ENCODE results near the gene ABCC5. TPM values are rescaled to one million over a fixed set of nuclear protein-coding genes. Genes with fewer than 3 reads are reported as not detected.

ABCC5 gene
- total and polyA plus RNA-seq, 2 of the 8 experiments (the other 6 are each of a cell fraction or from before 2014, with no cell fraction given) = 25.3 to 40.8 TPM

DNA sequence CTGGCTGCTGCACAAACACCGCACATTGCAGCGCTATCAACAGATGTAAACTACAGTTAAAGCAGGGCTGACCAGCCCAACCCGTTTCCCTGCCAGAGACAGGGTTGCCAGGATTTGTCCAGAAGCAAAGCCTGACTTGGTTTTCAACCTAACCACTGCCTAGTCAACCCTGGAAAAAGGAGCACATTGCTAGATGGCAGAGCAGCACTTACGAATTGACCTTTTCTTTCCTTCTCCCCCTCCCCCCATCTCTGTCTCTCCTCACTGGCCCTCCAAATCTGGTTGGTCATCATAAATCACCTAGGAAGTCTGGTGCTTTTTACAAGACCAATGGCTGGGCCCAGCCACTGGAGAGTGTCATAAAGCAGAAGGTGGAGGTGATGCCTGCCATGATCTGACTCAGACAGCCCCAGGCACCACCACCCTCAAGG, 51.3 kb downstream of the ABCC5 start:
- Histone ChIP-seq H3K36me3 (ENCODE audit: control insufficient read depth in 2 of 4, insufficient read depth in 4 of 4, low read length in 3 of 4) (peaks cover 2 to 34% (median 7%) of the 10 kb centered on the region in 4 experiments; a peak in 5 of 8 replicates), H3K4ac (replicated peaks; ENCODE audit: insufficient read length, low read depth, low read length) (no peak overlapping the region), H3K27ac (ENCODE audit: low read depth, low read length) (no peak overlapping the region), H2BK15ac (ENCODE audit: low read length) (no peak overlapping the region), H2BK20ac (ENCODE audit: low read length) (no peak overlapping the region), H4K20me1 (replicated peaks in 1 of 2; ENCODE audit: control insufficient read depth in 1 of 2, insufficient read depth in 2 of 2, low read length in 2 of 2) (peaks cover 0 to 2% of the 10 kb centered on the region in 2 experiments), H3K79me1 (ENCODE audit: low read depth, low read length) (no peaks in the 10 kb centered on the region; the same call in 1 of the 2 replicates), H4K8ac (ENCODE audit: extremely low read depth, insufficient read depth, low read length) (no peak overlapping the region), H2AK5ac (ENCODE audit: low read depth, low read length) (no peak overlapping the region), H2BK12ac (ENCODE audit: low read depth, low read length) (no peak overlapping the region), H3K23ac (ENCODE audit: insufficient read length) (no peak overlapping the region), H3K4me1 (replicated peaks in 1 of 4; ENCODE audit: control insufficient read depth in 3 of 4, insufficient read depth in 4 of 4, low read length in 3 of 4) (no peaks in the 10 kb centered on the region), H3K9me3 (ENCODE audit: insufficient read depth in 2 of 2, low read depth in 1 of 2, low read length in 1 of 2) (no peaks in the 10 kb centered on the region), H3K23me2 (ENCODE audit: low read depth, low read length) (no peaks in the 10 kb centered on the region), H3K27me3 (replicated peaks in 1 of 4; ENCODE audit: control insufficient read depth in 3 of 4, extremely low read depth in 1 of 4, insufficient read depth in 3 of 4, low read length in 3 of 4) (no peaks in the 10 kb centered on the region), H3K9ac (replicated peaks in 1 of 4; ENCODE audit: extremely low read depth in 1 of 4, low read depth in 3 of 4, low read length in 3 of 4) (no peak overlapping the region; a peak in 1 of 7 replicates), H4K5ac (ENCODE audit: insufficient read length, low read depth, low read length) (no peak overlapping the region), H2AFZ (ENCODE audit: low read length) (no peak overlapping the region), H3K79me2 (ENCODE audit: control insufficient read depth in 1 of 2, insufficient read depth in 2 of 2, low read length in 2 of 2) (no peaks in the 10 kb centered on the region), H3K56ac (replicated peaks; ENCODE audit: insufficient read length, low read depth, low read length) (no peak overlapping the region), H4K91ac (replicated peaks; ENCODE audit: insufficient read length, low read length) (no peak overlapping the region), H3K14ac (ENCODE audit: insufficient read length) (no peak overlapping the region), H3K18ac (ENCODE audit: extremely low read depth, low read length) (no peak overlapping the region), H3K4me2 (ENCODE audit: insufficient read depth in 1 of 2, low read depth in 2 of 2, low read length in 2 of 2) (no peak overlapping the region), H2BK5ac (ENCODE audit: low read depth, low read length) (no peak overlapping the region), H2BK120ac (replicated peaks; ENCODE audit: low read depth, low read length) (no peak overlapping the region), H3K4me3 (ENCODE audit: extremely low read depth in 1 of 4, insufficient read depth in 2 of 4, low read depth in 3 of 4, low read length in 4 of 4) (no peak overlapping the region)
- FAIRE-seq (no peak), DNase-seq (ENCODE audit: low read depth in 1 of 2, low spot score in 2 of 2) (no peak)
- CTCF ChIA-PET (ENCODE audit: partially characterized antibody) = no interaction called here
- POLR2A ChIA-PET (ENCODE audit: partially characterized antibody) = interaction anchor here (0.6 to 0.7 kb wide), 2 partner anchors 40 to 139 kb away, joined by 3 read pairs; no protein-coding TSS in a partner anchor
- 96% methylated on average over 4 of the region's 4 CpGs; no CpG with 5 or more reads in 1 of the 2 experiments for WGBS, 2 experiments (ENCODE audit: extremely low coverage in 1 of 2, insufficient coverage in 1 of 2, insufficient read length in 1 of 2, insufficient replicate concordance in 2 of 2, low coverage in 1 of 2, low lambda C conversion rate in 2 of 2, missing lambda C conversion rate in 1 of 2)
- TF ChIP-seq, protein P1, sequence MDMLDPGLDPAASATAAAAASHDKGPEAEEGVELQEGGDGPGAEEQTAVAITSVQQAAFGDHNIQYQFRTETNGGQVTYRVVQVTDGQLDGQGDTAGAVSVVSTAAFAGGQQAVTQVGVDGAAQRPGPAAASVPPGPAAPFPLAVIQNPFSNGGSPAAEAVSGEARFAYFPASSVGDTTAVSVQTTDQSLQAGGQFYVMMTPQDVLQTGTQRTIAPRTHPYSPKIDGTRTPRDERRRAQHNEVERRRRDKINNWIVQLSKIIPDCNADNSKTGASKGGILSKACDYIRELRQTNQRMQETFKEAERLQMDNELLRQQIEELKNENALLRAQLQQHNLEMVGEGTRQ (IDR thresholded peaks at IDR 0.05; ENCODE audit: low read length) = no peak
- TF ChIP-seq, protein P2, sequence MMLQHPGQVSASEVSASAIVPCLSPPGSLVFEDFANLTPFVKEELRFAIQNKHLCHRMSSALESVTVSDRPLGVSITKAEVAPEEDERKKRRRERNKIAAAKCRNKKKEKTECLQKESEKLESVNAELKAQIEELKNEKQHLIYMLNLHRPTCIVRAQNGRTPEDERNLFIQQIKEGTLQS (IDR thresholded peaks at IDR 0.05; ENCODE audit: insufficient read depth, low read depth, low read length) = no peak

Measured in H1 (cell line).